Measurements from ENCODE around the gene NCK2. TPM values are rescaled to one million over a fixed set of nuclear protein-coding genes. Genes with fewer than 3 reads are reported as not detected.

NCK2 gene
- total RNA-seq, 1 experiment from 2014 or later = 89.0 TPM

DNA sequence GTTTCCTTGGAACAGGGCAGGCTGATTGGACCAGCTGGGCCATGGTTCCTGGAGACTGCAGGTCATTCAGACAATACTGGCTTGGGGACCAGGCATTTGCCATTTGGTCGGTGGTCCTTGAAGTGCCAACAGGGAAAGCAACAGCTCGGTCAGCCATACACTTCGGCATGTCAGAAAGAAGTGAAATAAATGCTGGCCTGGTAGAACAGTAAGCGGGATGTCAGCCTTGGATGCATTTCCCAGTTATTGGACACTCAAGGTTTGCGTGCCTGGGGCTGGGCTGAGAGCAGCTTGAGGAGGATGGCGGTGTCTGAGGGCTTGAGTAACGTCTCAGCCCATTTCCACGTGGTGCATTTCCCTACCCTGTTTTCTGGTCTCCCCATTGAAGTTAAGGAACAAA lies 75.4 kb downstream of the NCK2 start:
- H3K4me3 Mint-ChIP-seq (ENCODE audit: unreplicated experiment) = no peak overlapping the region
- BruUV-seq (replicated peaks) = no TSS peak
- Histone ChIP-seq H3K4me3 (ENCODE audit: low read depth, low read length) (no peak overlapping the region), H3K9me3 (no peaks in the 10 kb centered on the region), H3K27me3 (replicated peaks; ENCODE audit: control insufficient read depth, insufficient read depth, low read length) (no peaks in the 10 kb centered on the region), H3K36me3 (ENCODE audit: control insufficient read depth, insufficient read depth, low read length) (peaks cover 7% of the 10 kb centered on the region), H3K4me1 (peaks cover 28% of the 10 kb centered on the region)
- no peaks in the 10 kb centered on the region for H3K9me3 Mint-ChIP-seq (ENCODE audit: unreplicated experiment)
- DNase-seq = no peak
- peaks cover 27% of the 10 kb centered on the region for H3K4me1 Mint-ChIP-seq (ENCODE audit: low read depth, unreplicated experiment)
- peak overlapping the region; percentile 48 for H3K27ac Mint-ChIP-seq (ENCODE audit: unreplicated experiment)
- TF ChIP-seq, protein P1, sequence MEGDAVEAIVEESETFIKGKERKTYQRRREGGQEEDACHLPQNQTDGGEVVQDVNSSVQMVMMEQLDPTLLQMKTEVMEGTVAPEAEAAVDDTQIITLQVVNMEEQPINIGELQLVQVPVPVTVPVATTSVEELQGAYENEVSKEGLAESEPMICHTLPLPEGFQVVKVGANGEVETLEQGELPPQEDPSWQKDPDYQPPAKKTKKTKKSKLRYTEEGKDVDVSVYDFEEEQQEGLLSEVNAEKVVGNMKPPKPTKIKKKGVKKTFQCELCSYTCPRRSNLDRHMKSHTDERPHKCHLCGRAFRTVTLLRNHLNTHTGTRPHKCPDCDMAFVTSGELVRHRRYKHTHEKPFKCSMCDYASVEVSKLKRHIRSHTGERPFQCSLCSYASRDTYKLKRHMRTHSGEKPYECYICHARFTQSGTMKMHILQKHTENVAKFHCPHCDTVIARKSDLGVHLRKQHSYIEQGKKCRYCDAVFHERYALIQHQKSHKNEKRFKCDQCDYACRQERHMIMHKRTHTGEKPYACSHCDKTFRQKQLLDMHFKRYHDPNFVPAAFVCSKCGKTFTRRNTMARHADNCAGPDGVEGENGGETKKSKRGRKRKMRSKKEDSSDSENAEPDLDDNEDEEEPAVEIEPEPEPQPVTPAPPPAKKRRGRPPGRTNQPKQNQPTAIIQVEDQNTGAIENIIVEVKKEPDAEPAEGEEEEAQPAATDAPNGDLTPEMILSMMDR (IDR thresholded peaks at IDR 0.05; ENCODE audit: insufficient read depth in 1 of 2, low read depth in 1 of 2, low read length in 1 of 2, severe bottlenecking in 1 of 2, unreplicated experiment in 1 of 2) = no peak
- intact Hi-C loops (cut with micrococcal nuclease; ENCODE audit: unreplicated experiment) = no loop called here
- H3K36me3 Mint-ChIP-seq (ENCODE audit: insufficient read depth, unreplicated experiment) = peaks cover 40% of the 10 kb centered on the region
- ChIA-PET CTCF (no interaction called here), POLR2A (no interaction called here)
- H3K27me3 Mint-ChIP-seq (ENCODE audit: insufficient read depth, unreplicated experiment) = no peaks in the 10 kb centered on the region

DNA sequence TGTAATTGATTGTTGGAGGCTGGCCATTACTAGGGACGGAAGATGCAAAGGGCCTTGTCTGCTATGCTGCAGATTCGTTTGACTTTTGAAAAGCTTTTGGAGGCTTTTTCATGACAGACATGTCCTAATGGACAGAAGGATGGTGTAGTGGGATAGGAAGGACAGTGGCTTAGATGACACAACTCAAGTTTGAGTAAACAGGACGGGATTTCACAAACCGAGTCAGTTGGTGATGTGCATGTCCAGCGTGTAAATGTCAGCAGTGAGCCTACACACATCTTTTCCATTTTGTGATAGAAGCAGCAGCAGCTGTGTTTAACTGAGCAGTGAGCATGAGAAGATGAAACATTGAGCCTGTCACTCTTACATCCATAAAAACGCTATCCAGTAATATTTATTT lies 76.0 kb downstream of the NCK2 start:
- H3K27me3 ChIP-seq (replicated peaks; ENCODE audit: control insufficient read depth, insufficient read depth, low read length) = no peaks in the 10 kb centered on the region
- POLR2A ChIA-PET = no interaction called here
- H3K4me1 ChIP-seq = peaks cover 28% of the 10 kb centered on the region
- peaks cover 40% of the 10 kb centered on the region for H3K36me3 Mint-ChIP-seq (ENCODE audit: insufficient read depth, unreplicated experiment)
- no peak overlapping the region for H3K4me3 ChIP-seq (ENCODE audit: low read depth, low read length)
- H3K4me1 Mint-ChIP-seq (ENCODE audit: low read depth, unreplicated experiment) = peaks cover 27% of the 10 kb centered on the region
- no peak overlapping the region for H3K4me3 Mint-ChIP-seq (ENCODE audit: unreplicated experiment)
- intact Hi-C loops (cut with micrococcal nuclease; ENCODE audit: unreplicated experiment) = no loop called here
- CTCF ChIA-PET = no interaction called here
- no TSS peak for BruUV-seq (replicated peaks)
- TF ChIP-seq, protein P1 (IDR thresholded peaks at IDR 0.05; ENCODE audit: insufficient read depth in 1 of 2, low read depth in 1 of 2, low read length in 1 of 2, severe bottlenecking in 1 of 2, unreplicated experiment in 1 of 2) = no peak
- H3K27ac Mint-ChIP-seq (ENCODE audit: unreplicated experiment) = peak overlapping the region; percentile 48
- H3K9me3 Mint-ChIP-seq (ENCODE audit: unreplicated experiment) = no peaks in the 10 kb centered on the region
- H3K36me3 ChIP-seq (ENCODE audit: control insufficient read depth, insufficient read depth, low read length) = peaks cover 7% of the 10 kb centered on the region
- DNase-seq = no peak
- H3K27me3 Mint-ChIP-seq (ENCODE audit: insufficient read depth, unreplicated experiment) = no peaks in the 10 kb centered on the region
- H3K9me3 ChIP-seq = no peaks in the 10 kb centered on the region

DNA sequence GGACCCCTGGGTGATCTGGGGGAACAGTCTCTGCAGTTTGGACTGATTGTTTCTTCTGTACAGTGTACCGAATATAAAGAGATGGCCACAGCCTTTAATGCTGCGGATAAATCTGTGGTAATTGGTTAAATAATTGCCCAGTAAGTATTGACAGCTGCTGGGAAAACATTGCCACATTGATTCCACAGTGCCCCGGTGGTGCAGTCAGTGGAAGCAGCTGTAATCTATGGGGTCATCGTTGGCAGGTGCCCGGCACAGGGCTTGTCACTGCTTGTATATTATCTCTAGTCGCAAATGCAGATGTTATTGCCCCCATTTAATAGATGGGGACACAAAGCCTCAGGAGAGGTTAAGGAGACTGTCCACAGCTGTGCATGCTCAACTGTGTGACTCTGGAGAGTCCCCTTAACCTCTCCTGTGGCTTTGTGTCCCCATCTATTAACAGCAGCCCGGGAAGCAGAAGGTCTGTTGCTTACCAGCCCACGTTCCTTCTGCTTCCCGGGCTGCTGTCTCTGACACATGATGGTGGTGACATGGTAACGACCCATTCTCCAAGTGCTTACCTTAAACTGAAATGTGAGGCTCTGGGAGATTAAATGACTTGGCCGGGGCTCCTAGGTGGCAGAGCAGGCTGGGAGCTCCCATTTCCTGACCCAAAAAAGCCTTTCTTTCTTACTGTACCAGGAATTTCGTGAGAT lies 76.9 kb downstream of the NCK2 start:
- H3K36me3 Mint-ChIP-seq (ENCODE audit: insufficient read depth, unreplicated experiment) = peaks cover 36% of the 10 kb centered on the region
- peak overlapping the region; percentile 76 for H3K27ac Mint-ChIP-seq (ENCODE audit: unreplicated experiment)
- no TSS peak for BruUV-seq (replicated peaks)
- TF ChIP-seq, protein P1 (IDR thresholded peaks at IDR 0.05; ENCODE audit: insufficient read depth in 1 of 2, low read depth in 1 of 2, low read length in 1 of 2, severe bottlenecking in 1 of 2, unreplicated experiment in 1 of 2) = no peak
- Histone ChIP-seq H3K27me3 (replicated peaks; ENCODE audit: control insufficient read depth, insufficient read depth, low read length) (no peaks in the 10 kb centered on the region), H3K9me3 (no peaks in the 10 kb centered on the region), H3K4me1 (peaks cover 28% of the 10 kb centered on the region), H3K36me3 (ENCODE audit: control insufficient read depth, insufficient read depth, low read length) (peaks cover 7% of the 10 kb centered on the region), H3K4me3 (ENCODE audit: low read depth, low read length) (no peak overlapping the region)
- no peaks in the 10 kb centered on the region for H3K27me3 Mint-ChIP-seq (ENCODE audit: insufficient read depth, unreplicated experiment)
- ChIA-PET POLR2A (no interaction called here), CTCF (interaction anchor here (2.4 kb wide), 1 partner anchor 9 kb away, joined by 6 read pairs; no protein-coding TSS in a partner anchor)
- H3K4me1 Mint-ChIP-seq (ENCODE audit: low read depth, unreplicated experiment) = peaks cover 27% of the 10 kb centered on the region
- no peaks in the 10 kb centered on the region for H3K9me3 Mint-ChIP-seq (ENCODE audit: unreplicated experiment)
- no peak overlapping the region for H3K4me3 Mint-ChIP-seq (ENCODE audit: unreplicated experiment)
- intact Hi-C loops (cut with micrococcal nuclease; ENCODE audit: unreplicated experiment) = loop anchor here (1.0 kb wide), 1 partner anchor 9 kb away; no protein-coding TSS in a partner anchor
- DNase-seq = no peak
